NOMO-1 (cell line): ENCODE results near the gene GPC6.

ENCODE experiments used
- DNase-seq, 2 experiments: peaks; one replicate each; lab custom pipeline; 2025; ENCODE audit not compliant: unreplicated experiment in 2 of 2; lab: John Stamatoyannopoulos, UW

Gene GPC6

DNA sequence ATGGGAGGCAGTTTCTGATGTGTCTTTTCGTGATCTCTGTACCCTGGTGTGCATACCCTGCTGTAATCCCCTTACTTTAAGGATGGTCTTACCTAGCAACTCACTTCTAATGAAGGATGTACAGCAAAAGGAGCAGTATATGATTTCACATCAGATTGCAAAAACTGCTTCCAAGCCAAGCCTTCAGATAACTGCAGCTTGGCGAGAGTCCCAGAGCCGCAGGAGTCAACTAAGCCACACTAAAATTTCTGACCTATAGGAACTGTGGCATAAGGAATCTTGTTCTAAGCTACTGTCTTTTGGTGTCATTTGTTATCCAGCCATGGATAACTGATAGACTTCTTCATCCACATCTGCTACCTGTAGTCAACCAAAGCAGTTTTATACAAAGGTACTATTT, 496.7 kb downstream of the GPC6 start:
- DNase-seq = no peak

GRCh38 chr13:93724187-93724586, 497.6 kb downstream of the GPC6 start:
- DNase-seq = no peak

DNA sequence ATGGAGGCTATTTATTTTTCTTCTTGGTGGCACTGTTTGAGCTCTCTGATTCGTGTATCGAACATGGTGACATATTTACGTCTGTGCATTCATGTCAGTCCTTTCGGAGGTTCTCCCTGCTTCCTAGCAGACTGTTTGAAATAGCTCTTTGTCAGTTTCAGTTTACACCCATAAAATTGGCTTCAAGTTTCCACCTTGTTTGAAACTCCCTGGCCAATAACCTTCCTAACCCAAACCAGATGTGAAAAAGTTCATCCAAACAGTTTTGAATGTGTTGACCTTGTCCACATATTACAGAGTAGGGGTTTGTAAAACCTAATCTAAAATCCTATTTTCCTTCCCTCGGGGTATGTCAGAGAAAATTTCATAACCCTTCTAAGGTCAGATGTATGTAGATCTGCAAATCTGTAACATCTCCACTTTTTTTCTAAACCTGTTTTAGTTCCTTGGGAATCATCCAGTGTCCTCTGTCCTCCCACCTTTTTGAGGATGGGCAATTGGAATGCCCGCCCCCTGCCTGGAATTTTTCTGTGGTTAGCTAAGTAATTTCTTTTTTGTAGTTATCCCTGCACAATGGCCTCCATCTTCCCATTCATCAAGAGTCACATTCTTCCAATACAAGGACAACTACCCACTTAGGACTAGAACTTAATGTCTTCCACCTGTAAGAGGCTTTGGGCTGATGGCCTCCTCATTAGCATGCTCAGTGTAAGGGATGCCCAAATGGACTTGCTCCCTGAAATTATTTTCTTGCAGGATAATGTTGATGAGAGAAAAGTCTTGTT, 499.8 kb downstream of the GPC6 start:
- no peak for DNase-seq

DNA sequence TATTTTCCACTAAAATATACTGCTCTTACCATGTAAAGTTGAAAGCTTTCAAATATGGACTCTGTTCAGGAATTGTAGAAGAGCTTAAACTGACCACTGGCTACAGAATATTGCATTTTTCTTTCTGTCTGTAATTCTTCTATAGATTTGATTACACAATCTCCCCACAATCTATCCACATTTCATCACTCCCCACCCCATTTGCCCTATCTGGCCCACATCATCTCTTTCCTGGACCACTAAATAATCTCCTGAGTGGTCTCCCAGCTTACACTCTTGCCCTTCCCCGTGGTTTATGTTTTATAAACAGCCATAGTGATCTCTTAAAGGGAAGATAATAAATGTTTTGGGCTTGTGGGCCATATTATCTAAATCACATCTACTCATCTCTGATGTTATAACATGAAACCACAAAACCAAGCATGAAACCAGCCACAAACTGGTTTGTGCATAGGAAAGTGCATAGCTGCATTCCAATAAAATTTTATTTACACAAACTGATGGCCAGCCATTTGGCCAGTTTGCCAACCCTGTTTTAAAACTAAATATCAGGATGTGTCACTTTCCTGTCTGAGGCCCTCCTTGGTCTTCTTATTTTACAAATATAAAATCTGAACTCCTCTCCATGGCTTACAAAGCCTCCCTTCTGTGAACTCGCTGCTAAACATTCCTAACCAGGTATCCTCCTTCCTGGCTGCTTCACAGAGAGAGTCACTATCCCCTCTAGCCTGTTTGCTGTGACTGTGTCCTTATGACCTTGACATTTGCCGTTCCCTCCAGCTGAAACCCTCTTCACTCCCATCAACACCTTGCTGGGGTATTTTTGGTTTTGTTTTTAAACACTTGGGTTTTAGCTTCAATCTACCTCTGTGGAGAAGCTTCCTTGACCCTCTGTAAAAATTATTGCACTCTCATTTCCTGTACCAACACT, 500.9 kb downstream of the GPC6 start:
- no peak for DNase-seq

DNA sequence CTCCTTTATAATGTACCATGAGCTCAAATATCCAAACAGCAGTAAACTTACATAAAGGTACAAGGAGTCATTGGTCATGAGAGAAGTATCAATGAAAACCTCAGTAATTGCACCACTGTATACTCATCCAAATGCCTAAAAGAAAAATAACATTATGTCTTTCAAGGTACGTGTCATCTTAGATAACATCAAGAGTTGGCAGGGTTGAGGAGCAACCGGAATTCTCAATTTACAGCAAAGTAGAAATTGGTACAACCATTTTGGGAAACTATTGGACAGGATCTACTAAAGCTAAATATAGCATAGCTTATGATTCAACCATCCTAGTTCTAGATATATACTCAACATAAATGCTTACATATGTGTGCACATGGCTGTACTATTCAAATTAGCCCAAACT, 502.8 kb downstream of the GPC6 start:
- no peak for DNase-seq

- DNase-seq = no peak
Observed at GRCh38 chr13:93730780-93731179, 504.2 kb downstream of the GPC6 start.

DNA sequence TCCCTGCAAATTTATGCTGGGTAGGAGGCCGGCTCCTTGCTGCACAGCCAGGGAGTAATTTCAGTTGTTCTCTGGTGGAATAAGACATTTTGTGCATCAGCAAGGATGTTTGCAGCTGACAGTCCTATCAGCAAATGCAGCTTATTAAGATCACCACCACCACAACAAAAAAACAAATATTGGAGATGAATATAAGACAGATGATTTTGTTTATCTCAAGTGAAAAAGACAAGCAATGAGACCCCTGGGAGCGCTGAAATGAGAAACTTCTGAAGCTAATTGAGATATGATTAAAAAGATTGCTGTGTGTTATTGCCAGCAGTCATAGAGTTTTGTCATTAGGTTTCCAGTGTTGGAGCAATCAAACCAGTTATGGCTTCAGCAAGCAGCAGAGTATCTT, 505.6 kb downstream of the GPC6 start:
- no peak for DNase-seq

- DNase-seq = no peak
Observed at GRCh38 chr13:93736081-93736480, 509.5 kb downstream of the GPC6 start.

- no peak for DNase-seq
Observed at GRCh38 chr13:93736909-93737308, 510.3 kb downstream of the GPC6 start.

GRCh38 chr13:93740334-93740733, 513.7 kb downstream of the GPC6 start:
- no peak for DNase-seq

DNA sequence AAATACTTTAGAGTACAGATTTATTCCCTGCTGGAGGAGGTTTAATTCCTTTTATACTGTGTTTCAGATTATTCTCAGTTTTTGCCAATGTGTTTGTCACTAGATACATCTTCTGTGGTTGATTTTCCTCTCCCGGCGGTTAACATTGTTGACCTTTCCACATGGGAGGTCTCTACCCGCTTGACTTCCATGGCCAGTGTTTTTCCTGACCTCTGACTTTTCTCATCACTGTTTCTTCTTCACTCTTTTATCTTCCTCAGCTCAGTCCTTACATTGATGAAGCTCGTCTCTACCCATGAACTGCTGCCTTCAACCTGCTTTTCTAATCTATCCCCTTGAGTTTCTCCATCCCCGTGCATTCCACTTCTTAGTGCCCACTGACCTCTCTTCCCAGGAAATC, 517.4 kb downstream of the GPC6 start:
- DNase-seq = no peak

DNA sequence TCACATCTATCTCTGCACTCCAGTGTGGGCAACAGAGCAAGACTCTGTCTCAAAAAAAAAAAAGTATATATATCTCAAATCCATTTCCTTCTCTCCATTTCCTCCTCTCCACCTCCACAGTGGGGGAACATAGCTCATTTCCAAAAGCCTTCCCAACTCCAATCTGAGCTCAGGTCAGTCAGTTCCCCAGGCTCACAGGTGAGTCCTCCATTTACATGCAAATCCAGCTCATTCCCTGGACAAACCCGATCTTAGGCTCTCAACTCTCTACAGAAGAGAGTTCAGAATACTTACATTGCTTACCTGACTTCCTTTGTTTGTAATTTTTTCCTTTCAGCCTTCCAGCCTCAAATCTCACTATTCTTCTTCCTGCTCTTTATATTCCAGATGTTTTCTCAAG, 518.3 kb downstream of the GPC6 start:
- DNase-seq = no peak

DNA sequence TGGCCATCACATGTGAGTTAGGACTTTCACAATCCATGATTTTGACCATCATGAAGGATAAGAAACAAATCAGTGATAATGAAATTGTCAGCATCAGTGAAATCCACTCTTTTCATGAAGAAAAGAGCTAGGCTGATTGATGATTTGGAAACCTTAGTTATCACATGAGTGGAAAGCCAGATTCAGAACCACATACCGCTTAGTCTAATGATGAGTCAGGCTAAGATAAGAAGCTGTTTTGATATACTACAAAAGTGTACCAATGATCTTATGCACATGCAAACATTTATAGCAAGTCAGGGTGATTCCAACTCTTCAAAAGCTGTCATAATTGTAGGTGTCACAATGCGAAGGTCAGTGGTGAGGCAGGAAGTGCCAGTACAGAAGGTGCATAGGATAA, 519.3 kb downstream of the GPC6 start:
- no peak for DNase-seq

GRCh38 chr13:93746589-93746988, 520.0 kb downstream of the GPC6 start:
- DNase-seq = no peak

GRCh38 chr13:93750676-93751075, 524.1 kb downstream of the GPC6 start:
- no peak for DNase-seq

DNA sequence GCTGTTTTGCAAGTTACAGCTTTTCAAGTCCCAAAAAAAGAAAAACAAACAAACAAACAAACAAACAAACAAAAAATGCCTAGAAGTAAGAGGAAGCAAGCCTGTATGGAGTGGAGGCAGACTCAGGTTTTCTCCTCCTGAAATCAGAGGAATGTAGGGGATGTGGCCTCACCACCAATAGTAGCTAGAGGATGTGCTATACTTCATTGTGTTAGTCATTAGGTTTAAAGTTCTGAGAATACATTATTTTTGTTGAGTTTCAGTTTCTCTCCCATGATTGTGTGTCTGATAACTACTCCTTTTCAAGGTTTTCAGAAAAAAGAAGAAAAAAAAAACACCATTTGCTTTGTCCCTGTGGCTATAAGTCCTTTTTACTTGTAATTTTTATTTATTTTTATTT, 524.5 kb downstream of the GPC6 start:
- no peak for DNase-seq

- DNase-seq = no peak
Observed at GRCh38 chr13:93752541-93752940, 525.9 kb downstream of the GPC6 start.

GRCh38 chr13:93753639-93754038, 527.0 kb downstream of the GPC6 start:
- DNase-seq = no peak

DNA sequence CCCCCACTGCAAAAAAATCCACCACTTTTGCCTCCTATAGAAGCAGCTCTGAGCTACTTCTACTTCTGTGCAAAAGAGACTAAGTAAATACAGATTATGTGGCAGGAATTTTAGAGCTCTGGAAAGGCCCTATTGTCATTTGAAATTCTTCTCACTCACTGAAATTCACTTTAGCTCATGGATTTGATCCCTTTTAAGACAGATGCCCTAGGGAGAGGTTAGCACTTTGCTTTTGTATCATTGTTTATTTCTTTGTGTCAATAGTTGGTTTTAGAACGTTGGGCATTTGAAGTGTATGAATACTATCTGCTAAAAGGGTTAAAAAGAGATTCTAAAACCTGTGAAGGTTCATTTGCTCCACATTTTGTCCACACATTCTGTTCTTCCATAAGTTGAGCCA, 528.7 kb downstream of the GPC6 start:
- DNase-seq = no peak

- DNase-seq = no peak
Observed at GRCh38 chr13:93758575-93758974, 532.0 kb downstream of the GPC6 start.

GRCh38 chr13:93762708-93763426, 536.3 kb downstream of the GPC6 start:
- no peak for DNase-seq
